Loucy (cell line): ENCODE results near the gene IGSF21.

Experiments
- H2AFZ ChIP-seq: fragments of 200-600 bp; sonication (generic); 2 replicates; pipeline ENCODE4 v1.6.0; 2016; ENCODE audit warnings: antibody characterized with exemption, mild to moderate bottlenecking, low read length, moderate library complexity
- H3F3A ChIP-seq: fragments of 200-600 bp; 2 replicates; pipeline ENCODE4 v1.6.0; 2016; ENCODE audit warnings: antibody characterized with exemption, low read depth, mild to moderate bottlenecking
- H3K27me3 ChIP-seq: fragments of 200-600 bp; sonication (generic); 2 replicates; pipeline ENCODE4 v1.6.1; 2014; ENCODE audit warnings: low read length, mild to moderate bottlenecking; ENCODE audit not compliant: insufficient read depth, poor library complexity, severe bottlenecking
- H3K36me3 ChIP-seq: fragments of 200-600 bp; sonication (generic); 2 replicates; pipeline ENCODE4 v1.6.1; 2016; ENCODE audit warnings: low read length; ENCODE audit not compliant: insufficient read depth
- H3K4me1 ChIP-seq: fragments of 200-600 bp; sonication (generic); 2 replicates; pipeline ENCODE4 v1.5.1; 2014; ENCODE audit warnings: low read length, mild to moderate bottlenecking; ENCODE audit not compliant: insufficient read depth, poor library complexity, severe bottlenecking
- H3K4me2 ChIP-seq: fragments of 200-600 bp; sonication (generic); 2 replicates; pipeline ENCODE4 v1.6.0; 2014; ENCODE audit warnings: antibody characterized with exemption, low read length, low read depth, mild to moderate bottlenecking; ENCODE audit not compliant: poor library complexity, severe bottlenecking
- H3K4me3 ChIP-seq: fragments of 200-600 bp; sonication (generic); 2 replicates; pipeline ENCODE4 v1.5.1; 2014; ENCODE audit warnings: low read length, mild to moderate bottlenecking, mixed read lengths; ENCODE audit not compliant: poor library complexity, severe bottlenecking
- H3K79me2 ChIP-seq: fragments of 200-600 bp; sonication (generic); 2 replicates; pipeline ENCODE4 v1.6.1; 2014; ENCODE audit warnings: low read length; ENCODE audit not compliant: insufficient read depth
- H3K9ac ChIP-seq: fragments of 200-600 bp; sonication (generic); 2 replicates; pipeline ENCODE4 v1.6.0; 2014; ENCODE audit warnings: mild to moderate bottlenecking, low read depth, low read length, moderate library complexity; ENCODE audit not compliant: poor library complexity, severe bottlenecking
- H3K9me2 ChIP-seq: fragments of 200-600 bp; sonication (generic); replicated peaks from 2 replicates; pipeline ENCODE4 v1.6.1; 2016; ENCODE audit warnings: low read depth, low read length, mixed read lengths
- H3K9me3 ChIP-seq: fragments of 200-600 bp; sonication (generic); 2 replicates; pipeline ENCODE4 v1.6.1; 2014; ENCODE audit warnings: mild to moderate bottlenecking, antibody characterized with exemption, low read length, low read depth; ENCODE audit not compliant: insufficient read depth
- H4K20me1 ChIP-seq: fragments of 200-600 bp; sonication (generic); 2 replicates; pipeline ENCODE4 v1.6.0; 2014; ENCODE audit warnings: antibody characterized with exemption, low read length, mild to moderate bottlenecking; ENCODE audit not compliant: insufficient read depth, poor library complexity, severe bottlenecking
- EZH2phosphoT487 ChIP-seq: fragments of 200-600 bp; IDR thresholded peaks from 2 replicates; pipeline ENCODE4 v1.6.1; 2018; ENCODE audit warnings: antibody characterized with exemption, mild to moderate bottlenecking, moderate library complexity, borderline replicate concordance
- TF ChIP-seq, protein P1 (sequence below): fragments of 200-600 bp; sonication (generic); conservative IDR thresholded peaks from 2 replicates; pipeline ENCODE4 v1.5.1; 2014; ENCODE audit warnings: mild to moderate bottlenecking, antibody characterized with exemption, low read length

The IGSF21 gene

DNA sequence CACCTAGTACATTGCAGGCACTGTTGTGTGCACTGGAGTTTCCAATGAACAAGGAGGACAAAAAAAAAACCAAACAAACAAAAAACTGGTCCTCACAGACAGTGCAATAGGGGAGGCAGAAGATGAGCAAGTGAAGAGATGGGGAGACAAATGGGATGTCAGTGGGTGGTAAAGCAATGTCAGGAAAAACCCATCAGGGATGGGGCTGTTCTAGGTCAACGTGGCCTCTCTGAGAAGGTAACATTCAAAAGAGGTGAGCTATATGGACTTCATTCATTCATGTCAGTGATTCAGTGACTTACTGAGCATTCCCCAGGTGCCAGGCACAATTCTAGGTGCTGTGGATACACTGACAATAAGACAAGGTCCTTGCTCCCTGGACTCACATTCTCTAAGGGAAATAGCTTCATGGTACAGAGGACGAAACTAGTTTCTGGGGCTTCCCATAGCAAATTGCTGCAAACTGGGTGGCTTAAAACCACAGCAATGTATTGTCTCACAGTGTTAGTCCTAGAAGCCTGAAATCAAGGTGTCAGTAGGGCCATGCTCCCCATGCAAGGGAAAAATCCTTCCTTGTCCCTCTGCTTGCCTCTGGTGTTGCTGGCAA lies 232.7 kb downstream of the IGSF21 start:
- TF ChIP-seq, protein P1, sequence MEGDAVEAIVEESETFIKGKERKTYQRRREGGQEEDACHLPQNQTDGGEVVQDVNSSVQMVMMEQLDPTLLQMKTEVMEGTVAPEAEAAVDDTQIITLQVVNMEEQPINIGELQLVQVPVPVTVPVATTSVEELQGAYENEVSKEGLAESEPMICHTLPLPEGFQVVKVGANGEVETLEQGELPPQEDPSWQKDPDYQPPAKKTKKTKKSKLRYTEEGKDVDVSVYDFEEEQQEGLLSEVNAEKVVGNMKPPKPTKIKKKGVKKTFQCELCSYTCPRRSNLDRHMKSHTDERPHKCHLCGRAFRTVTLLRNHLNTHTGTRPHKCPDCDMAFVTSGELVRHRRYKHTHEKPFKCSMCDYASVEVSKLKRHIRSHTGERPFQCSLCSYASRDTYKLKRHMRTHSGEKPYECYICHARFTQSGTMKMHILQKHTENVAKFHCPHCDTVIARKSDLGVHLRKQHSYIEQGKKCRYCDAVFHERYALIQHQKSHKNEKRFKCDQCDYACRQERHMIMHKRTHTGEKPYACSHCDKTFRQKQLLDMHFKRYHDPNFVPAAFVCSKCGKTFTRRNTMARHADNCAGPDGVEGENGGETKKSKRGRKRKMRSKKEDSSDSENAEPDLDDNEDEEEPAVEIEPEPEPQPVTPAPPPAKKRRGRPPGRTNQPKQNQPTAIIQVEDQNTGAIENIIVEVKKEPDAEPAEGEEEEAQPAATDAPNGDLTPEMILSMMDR, result no peak
- no peak for TF ChIP-seq EZH2phosphoT487
- no peak overlapping the region for H3K4me3 ChIP-seq
- no peak overlapping the region for H2AFZ ChIP-seq
- no peaks in the 10 kb centered on the region for H3K4me1 ChIP-seq
- H3K36me3 ChIP-seq, result no peaks in the 10 kb centered on the region
- H3K9ac ChIP-seq, result no peak overlapping the region
- H4K20me1 ChIP-seq, result no peaks in the 10 kb centered on the region
- H3F3A ChIP-seq, result no peaks in the 10 kb centered on the region
- no peaks in the 10 kb centered on the region for H3K9me2 ChIP-seq
- no peaks in the 10 kb centered on the region for H3K79me2 ChIP-seq
- no peaks in the 10 kb centered on the region; the same call in 1 of the 2 replicates for H3K9me3 ChIP-seq
- H3K27me3 ChIP-seq, result no peaks in the 10 kb centered on the region
- no peak overlapping the region for H3K4me2 ChIP-seq

DNA sequence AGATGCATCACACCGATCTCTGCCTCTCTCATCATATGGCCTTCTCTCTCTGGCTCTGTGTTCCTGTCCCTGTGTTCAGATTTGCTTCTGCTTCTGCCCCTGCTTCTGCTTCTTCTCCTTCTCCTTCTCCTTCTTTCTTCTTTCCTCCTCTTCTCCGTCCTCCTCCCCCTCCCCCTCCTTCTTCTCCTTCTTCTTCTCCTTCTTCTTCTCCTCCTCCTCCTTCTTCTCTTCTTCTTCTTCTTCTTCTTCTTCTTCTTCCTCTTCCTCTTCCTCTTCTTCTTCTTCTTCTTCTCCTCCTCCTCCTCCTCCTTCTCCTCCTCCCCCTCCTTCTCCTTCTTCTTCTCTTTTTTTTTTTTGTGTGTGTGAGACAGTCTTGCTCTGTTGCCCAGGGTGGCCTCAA lies 233.2 kb downstream of the IGSF21 start:
- Histone ChIP-seq H3K4me2 (no peak overlapping the region), H2AFZ (no peak overlapping the region)
- TF ChIP-seq, protein P1, result no peak
- TF ChIP-seq EZH2phosphoT487, result no peak

DNA sequence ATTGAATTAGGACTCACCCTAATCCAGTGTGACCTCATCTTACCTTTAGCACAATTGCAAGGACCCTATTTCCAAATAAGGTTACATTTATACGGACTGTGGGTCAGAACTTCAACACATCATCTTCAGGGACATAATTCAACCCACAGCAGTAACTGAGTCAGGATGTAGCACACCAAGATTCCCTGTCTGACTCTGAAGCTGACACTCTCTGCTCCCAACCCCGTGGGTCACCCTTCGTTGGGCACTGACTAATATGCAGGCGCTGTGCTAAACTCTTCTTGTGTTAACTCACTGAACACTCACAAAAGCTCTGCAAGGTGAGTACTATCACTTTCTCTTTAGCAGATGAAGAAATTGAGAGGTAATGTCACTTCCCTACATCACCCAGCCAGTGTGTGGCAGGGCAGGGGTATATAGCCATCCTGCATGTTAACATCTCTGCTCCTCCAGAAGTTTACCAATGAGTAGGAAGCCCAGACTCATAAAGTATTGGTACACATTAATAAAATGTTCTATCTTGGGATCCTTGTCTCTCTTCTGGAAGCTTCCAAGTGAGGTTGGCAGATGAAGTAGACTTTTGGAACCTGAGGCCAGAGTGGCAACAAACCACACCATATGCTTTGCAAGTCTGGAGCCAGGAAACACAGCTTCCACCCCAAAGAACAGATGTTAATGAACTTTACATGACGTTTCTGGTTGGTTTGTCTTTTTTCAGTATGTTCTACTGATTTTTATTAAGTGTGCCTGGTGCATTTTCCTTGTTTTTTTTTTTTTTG lies 233.9 kb downstream of the IGSF21 start:
- no peak overlapping the region for H3K4me3 ChIP-seq
- no peaks in the 10 kb centered on the region for H3K36me3 ChIP-seq
- TF ChIP-seq, protein P1, result no peak
- TF ChIP-seq EZH2phosphoT487, result no peak
- H3K9me3 ChIP-seq, result peaks cover 3% of the 10 kb centered on the region; the same call in 1 of the 2 replicates
- no peaks in the 10 kb centered on the region for H3K27me3 ChIP-seq
- H3K9ac ChIP-seq, result no peak overlapping the region
- H3K9me2 ChIP-seq, result no peaks in the 10 kb centered on the region
- H2AFZ ChIP-seq, result no peak overlapping the region
- no peak overlapping the region for H3K4me2 ChIP-seq
- H3K79me2 ChIP-seq, result no peaks in the 10 kb centered on the region
- no peaks in the 10 kb centered on the region for H4K20me1 ChIP-seq
- no peaks in the 10 kb centered on the region for H3K4me1 ChIP-seq
- no peaks in the 10 kb centered on the region for H3F3A ChIP-seq

More for the DNA sequence above, 233.2 kb downstream of the IGSF21 start:
- Histone ChIP-seq H3K9ac (no peak overlapping the region), H3K4me1 (no peaks in the 10 kb centered on the region), H3K36me3 (no peaks in the 10 kb centered on the region), H3F3A (no peaks in the 10 kb centered on the region), H4K20me1 (no peaks in the 10 kb centered on the region), H3K4me3 (no peak overlapping the region), H3K27me3 (no peaks in the 10 kb centered on the region), H3K9me3 (peaks cover 2% of the 10 kb centered on the region; the same call in 1 of the 2 replicates), H3K79me2 (no peaks in the 10 kb centered on the region), H3K9me2 (no peaks in the 10 kb centered on the region)
